Activated T-cell treated with anti-CD3 and anti-CD28 coated beads, Interleukin-2, amount 50 U/mL, for 1 hour (primary cell): ENCODE results near the gene RNU1-1.
"Not testable (repeated sequence)": the region's sequence is repeated elsewhere in the genome, so short reads cannot be mapped to it uniquely, and the experiment has no call there.

Experiments
- DNase-seq: peaks from one replicate; pipeline ENCODE4 v3.0.0-alpha.2; 2020

RNU1-1 gene

DNA sequence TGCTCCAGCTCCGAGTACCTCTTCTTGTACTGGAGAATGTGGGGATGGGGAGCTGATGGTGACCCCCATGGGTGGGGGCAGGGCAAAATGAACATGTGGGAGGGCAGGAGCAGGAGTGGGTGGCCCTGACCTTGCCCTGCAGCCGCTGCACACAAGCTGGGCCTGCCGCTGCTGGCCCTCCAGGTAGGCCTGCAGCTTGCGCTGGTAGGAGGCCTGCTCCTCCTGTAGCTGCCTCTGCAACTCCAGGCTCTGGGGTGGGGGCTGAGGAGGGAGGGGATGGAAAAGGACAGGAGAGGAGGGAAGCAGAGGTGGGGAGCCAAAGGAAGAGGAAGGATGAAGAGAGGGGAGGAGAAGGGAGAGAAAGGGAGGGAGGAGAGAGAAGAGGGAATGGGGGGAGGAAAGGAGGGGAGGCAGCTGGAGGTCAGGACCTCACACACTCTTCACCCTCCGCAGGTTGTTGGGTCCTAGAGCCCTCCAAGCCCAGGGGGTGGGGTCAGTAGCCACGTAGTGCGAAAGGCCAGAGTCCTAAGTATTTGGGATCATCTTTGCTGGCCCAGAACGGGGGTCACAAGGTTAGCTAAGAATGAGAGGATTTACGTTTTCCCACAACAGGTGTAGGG lies 22.9 kb downstream of the RNU1-1 start:
- DNase-seq, result no peak

DNA sequence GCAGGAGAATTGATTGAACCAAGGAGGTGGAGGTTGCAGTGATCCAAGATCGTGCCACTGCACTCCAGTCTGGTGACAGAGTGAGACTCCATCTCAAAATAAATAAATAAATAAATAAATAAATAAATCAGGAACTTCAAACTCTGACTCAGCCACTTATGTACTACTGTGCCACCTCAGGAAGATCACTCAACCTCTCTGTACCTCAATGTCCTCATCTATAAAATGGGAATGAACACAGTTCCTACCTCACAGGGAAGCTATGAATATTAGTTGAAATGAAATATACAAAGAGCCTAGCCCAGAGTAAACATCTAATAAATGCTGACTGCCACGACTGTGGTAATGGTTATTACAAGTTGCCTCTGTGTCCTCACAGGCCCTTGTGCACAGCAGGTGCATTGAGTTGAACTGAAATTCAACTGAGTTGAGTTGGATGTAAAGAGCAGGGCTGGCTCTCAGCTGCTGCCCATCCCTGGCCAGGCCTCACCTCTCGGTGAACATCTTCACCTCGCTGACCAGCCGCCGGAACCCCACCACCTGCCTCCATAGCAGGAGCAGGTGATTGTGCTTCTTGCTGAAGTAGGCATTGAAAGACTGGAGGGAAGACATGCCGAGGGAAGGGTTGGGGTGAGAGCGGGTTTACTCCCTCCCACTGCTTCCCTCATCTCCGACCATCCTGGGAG lies 24.7 kb downstream of the RNU1-1 start:
- DNase-seq, result not testable (repeated sequence)

DNA sequence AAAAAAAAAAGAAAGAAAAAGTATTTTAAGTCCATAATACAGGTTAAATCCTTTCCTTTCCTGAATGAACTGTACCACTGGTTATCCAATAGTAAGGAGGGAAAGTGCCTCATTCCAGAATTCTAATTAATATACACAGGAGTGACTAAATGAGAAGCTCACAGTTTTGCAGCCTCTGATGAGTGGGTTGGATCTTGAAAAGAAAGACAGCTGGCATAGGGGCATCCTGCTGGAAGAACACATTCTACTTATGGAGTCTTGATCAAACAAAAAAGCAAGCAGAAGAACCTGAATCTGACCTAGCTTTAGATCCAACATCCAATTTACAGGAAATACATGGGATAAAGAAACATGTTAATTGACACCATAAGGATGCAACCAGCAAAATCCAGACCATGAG lies 27.1 kb downstream of the RNU1-1 start:
- not testable (repeated sequence) for DNase-seq

DNA sequence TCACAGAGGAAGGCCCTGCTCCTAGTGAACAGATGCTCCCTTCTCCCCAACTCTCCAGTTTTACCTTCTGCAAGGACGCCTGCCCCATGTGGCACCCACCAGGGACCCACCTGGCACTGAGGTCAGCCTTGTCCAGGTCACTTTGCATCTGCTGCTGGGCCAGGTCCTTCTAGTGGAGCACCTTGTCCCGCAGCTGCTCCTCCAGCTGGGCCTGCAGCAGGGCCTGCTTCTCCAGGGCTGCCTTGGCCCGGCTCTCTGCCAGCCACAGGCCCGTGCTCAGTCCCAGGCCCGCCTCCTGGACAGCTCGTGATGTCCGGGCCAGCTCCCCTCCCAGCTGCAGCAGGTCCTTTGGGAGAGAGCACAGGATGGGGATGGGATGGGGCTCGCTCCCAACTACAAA lies 27.8 kb downstream of the RNU1-1 start:
- not testable (repeated sequence) for DNase-seq

DNA sequence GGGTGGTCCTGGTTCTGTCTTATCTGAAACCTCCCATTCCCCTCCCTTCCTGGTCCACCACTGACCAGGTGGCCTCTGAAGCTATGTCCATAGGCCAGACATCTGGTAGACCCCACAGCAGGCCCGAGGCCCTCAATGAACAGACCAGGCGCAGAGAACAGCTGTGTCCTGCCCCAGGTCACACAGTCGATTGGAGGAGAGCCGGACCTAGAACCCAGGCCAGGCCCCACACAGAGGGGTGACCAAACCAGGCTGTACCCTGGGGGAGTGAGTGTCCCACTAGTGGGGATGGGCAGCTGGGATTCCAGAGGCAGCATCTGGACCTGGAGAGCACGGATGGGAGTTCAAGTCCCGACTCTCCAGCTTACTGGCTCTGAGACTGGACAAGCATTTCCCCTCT lies 29.2 kb downstream of the RNU1-1 start:
- DNase-seq, result no peak

DNA sequence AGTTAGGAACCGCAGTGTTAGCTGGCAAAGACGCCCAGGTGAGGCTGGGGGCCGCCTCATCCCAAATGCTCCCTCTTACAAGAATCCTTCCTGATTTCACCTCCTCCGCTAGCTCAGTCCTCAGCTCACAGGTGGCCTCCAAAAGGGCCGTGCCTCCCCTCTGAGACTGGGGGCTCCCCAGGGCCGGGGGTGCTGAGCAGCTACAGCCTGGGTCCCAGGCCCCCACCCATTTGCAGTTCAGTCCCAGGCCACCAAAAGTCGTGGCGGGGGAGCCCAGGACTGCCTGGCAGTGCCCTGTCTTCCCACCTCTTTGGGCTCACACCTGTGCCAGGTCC lies 29.6 kb downstream of the RNU1-1 start:
- no peak for DNase-seq

DNA sequence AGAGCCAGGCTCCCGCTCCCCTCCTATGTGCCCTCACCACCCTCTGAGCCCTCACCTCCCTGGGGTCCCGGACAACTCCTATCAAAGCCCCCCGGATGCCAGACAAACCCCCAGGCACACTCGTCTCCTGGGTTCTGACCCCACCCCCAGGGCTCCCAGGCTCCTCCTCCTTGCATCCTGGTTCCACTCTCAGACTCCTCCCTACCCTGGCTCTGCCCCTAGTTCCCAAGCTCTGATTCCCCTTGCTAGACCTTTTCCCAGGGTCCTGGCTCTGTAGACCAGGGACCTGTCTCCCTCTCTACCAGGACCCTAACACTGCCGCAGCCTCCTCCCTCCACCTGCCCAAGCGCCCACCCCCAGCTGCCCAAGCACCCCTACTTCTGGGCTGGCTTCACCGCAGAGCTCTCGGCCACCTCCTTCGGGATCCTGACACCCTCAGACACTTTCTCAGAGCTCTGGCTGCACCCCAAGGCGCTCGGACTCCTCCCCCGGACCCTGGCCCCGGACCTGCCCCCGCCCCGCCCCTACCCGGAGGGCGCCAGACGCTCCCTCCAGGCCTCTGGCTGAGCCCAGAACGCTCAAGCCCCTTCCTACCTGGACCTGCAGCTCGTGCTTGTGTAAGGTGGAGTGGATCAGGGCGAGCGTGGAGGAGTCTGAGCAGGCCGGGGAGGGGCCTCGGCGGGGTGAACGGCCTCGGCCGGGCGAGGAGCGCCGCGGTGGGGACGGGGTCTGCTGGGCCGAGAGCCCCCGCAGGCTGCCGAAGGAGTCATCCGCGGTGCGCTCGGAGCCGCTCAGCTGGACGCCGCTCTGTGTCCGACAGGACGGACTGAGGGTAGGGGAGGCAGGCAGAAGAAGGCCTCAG lies 30.2 kb downstream of the RNU1-1 start:
- not testable (repeated sequence) for DNase-seq

DNA sequence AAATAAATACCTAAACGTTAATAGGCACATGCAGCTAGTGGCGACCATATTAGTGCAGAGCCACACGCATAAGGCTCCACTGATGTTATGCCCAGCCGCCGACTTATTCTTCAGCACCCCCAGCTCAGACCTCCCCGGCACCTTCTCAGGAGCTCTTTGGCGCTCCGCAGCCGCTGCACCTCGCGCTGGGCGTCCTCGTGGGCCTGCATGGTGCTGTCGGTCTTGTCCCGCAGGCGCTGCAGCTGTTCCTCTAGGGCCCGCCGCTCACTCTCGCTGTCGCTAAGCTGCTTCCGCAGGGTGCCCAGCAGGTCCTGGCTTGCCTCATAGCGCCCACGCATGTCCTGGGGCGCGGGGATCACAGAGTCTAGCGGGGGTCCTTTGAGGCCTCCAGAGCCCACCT lies 30.9 kb downstream of the RNU1-1 start:
- not testable (repeated sequence) for DNase-seq

DNA sequence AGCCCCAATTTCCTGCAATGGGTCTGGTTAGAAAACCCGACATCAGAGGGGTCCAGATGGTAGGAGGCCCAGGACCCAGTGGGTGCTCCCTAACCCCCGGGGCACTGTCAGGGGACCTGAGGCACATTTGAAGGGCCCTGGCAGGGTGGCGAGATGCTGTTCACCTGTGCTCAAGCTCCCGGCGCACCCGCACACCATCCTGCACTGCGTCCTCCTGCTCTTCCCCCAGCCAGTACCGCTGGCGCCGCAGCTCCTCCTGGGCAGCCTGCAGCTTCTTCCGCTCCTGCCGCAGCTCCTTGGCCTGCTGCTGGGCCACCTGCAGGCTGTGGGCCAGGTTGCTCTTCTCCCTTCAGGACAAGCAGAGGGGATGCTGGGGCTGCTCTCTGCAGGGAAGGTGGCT lies 36.0 kb downstream of the RNU1-1 start:
- DNase-seq, result no peak

DNA sequence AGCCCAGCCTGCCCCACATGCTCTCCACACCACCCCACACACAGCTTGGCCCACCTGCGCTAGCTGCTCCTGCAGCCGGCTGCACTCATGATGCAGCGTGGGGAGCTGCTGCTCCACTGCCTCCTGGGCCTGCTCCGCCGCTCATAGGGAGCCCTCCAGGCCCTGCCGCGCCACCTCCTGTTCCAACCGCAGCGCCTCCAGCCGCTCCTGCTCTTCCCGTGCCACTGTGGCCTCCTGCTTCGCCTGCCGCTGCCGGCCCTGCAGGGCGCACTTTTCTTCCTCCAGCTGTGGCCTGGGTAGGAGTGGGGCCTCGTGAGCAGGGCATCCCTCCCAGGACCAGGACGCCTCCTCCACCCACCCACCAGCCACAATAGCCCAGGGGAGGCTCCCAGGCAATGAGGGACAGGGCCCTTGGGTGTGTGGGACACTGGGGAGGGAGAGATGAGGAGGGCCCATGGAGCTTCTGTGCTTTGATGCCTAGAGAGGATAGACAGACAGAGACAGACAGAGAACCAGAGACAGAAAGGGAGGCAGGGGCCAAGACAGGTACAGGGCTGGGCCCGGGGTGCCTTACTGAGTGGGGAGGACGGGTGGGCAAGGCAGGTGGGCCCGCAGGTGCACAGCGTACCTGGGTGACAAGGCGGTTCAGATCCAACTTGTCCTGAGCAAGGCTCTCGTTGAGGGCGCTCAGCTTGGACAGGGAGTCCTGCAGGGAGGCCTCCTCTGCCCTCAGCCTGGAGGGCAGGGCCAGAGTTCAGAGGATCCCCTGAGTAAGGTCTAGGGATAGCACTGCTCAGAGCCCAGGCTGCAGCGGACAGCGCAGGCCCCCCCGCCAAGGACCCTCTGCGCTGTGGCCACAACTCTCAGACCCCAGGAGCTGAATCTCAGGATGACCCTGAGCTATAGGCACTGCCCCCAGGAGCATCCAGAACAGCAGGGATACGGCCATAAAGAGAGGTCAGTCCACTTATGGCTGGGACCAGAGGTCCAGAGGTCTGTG lies 38.0 kb downstream of the RNU1-1 start:
- DNase-seq, result not testable (repeated sequence)

DNA sequence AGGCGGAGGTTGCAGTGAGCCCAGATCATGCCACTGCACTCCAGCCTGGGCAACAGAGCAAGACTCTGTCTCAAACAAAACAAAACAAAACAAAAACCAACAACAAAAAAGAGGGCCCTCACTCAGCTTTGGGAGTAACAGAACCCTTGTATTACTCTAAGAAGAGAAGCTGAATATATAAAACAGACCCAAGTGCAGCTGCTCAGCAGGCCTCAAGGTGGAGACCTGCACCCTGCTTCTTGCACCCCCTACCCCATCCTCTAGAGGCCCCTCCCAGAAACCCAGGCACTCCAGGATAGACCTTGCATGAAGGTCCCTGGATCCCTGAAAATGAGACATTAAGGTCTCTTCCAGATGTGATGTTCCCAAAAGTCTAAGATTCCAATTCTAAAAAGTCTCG lies 39.2 kb downstream of the RNU1-1 start:
- not testable (repeated sequence) for DNase-seq

DNA sequence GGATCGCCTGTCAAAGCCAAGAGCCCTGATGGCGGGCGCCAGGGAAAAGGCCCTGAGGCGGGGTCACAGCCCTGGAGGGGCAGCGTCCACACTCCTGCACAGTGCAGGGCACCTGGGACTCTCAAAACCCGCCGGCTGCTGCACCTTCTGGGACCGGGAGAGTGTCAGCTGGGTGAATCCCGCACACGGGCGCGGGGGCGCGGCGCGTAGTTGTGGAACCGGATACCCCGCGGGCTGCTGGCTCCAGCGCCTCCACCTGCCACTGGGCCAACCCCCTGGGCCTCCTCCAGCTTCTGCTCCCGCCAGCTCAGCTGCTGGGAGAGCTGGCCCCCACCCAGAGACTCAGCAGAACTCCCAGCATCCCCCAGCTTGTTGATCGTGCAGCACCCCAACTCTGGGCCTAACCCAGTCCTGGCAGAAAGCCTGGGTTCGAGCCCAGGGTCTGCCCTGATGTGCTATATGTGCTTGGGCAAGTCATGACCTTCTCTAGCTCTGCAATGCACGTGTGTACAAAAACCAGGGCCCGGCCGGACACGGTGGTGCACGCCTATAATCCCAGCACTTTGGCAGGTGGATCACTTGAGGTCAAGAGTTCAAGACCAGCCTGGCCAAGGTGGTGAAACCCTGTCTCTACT lies 39.8 kb downstream of the RNU1-1 start:
- DNase-seq, result no peak

DNA sequence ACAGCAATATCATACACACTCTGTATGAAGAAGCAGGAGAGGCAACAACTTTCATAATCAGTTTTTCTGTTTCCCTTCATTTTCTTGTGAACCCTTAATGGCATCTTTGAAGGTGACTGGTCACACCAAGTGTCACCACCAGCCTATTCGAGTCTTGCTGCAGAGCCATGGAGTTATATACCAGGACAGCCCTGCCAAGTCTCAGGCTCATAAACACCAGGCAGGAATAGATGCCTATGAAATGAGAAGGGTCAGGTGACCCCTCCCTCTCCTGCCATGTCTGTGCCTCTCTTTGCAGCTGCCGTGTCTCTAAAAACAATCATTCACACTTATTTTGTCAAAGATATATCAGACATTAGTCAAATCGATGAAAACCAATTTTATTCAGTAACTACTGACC lies 45.5 kb downstream of the RNU1-1 start:
- no peak for DNase-seq

DNA sequence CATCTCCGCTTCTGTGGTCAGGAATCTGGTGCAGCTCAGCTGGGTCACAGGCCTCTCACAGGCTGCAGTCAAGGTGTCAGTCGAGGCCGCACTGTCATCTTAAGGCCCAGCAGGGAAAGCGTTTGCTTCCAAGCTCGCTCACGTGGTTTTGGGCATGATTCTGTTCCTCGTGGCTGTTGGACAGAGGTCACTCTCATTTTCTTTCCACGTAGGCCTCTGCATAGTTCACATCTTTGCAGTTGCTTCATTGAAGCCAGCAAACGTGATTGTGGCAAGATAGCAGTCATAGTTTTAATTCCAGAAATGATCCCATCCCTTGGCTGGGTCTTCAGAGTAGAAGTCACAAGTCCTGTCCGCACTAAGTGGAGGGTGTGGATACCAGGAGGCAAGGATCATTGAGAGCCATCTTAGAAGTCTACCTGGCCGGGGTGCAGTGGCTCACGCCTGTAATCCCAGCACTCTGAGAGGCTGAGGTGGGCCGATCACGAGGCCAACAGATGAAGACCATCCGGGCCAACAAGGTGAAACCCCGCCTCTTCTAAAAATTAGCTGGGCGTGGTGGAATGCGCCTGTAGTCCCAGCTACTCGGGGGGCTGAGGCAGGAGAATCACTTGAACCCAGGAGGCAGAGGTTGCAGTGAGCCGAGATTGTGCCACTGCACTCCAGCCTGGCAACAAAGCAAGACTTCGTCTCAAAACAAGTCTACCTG lies 49.0 kb downstream of the RNU1-1 start:
- no peak for DNase-seq
